ENCODE results near the gene BID.
A peak's percentile ranks its signal among the peaks of the same experiment; 100 is the strongest.
"Not testable (repeated sequence)": the region's sequence is repeated elsewhere in the genome, so short reads cannot be mapped to it uniquely, and the experiment has no call there.

BID gene

GRCh38 chr22:17769716-17770082 is 4.6 kb downstream of the BID start:
- DNase-seq (ENCODE audit: low read depth in 3 of 3): no peak

GRCh38 chr22:17769013-17769715 is 5.1 kb downstream of the BID start:
- no peak for DNase-seq (ENCODE audit: low read depth in 3 of 3)

- DNase-seq (ENCODE audit: low read depth in 3 of 3): peak in 2 of 3 experiments; percentile 52 to 57
Measured at GRCh38 chr22:17767233-17768065, 6.8 kb downstream of the BID start.

GRCh38 chr22:17764852-17765251 is 9.4 kb downstream of the BID start:
- DNase-seq (ENCODE audit: low read depth in 3 of 3): not testable (repeated sequence)

- no peak for DNase-seq (ENCODE audit: low read depth in 3 of 3)
Measured at GRCh38 chr22:17764036-17764435, 10.2 kb downstream of the BID start.

- DNase-seq (ENCODE audit: low read depth in 3 of 3): not testable (repeated sequence)
Measured at GRCh38 chr22:17763442-17763841, 10.8 kb downstream of the BID start.

- no peak for DNase-seq (ENCODE audit: low read depth in 3 of 3)
Measured at GRCh38 chr22:17761138-17761488, 13.2 kb downstream of the BID start.

GRCh38 chr22:17754233-17754925 is 19.9 kb downstream of the BID start:
- no peak for DNase-seq (ENCODE audit: low read depth in 3 of 3)

- DNase-seq (ENCODE audit: low read depth in 3 of 3): no peak
Measured at GRCh38 chr22:17753401-17753989, 20.8 kb downstream of the BID start.

- no peak for DNase-seq (ENCODE audit: low read depth in 3 of 3)
Measured at GRCh38 chr22:17751596-17751995, 22.7 kb downstream of the BID start.

GRCh38 chr22:17749605-17750395 is 24.5 kb downstream of the BID start:
- no peak for DNase-seq (ENCODE audit: low read depth in 3 of 3)

GRCh38 chr22:17748555-17749353 is 25.5 kb downstream of the BID start:
- DNase-seq (ENCODE audit: low read depth in 3 of 3): no peak

- no peak for DNase-seq (ENCODE audit: low read depth in 3 of 3)
Measured at GRCh38 chr22:17746916-17747315, 27.4 kb downstream of the BID start.

GRCh38 chr22:17744430-17744829 is 29.8 kb downstream of the BID start:
- DNase-seq (ENCODE audit: low read depth in 3 of 3): no peak

GRCh38 chr22:17743661-17744411 is 30.4 kb downstream of the BID start:
- no peak for DNase-seq (ENCODE audit: low read depth in 3 of 3)

GRCh38 chr22:17742527-17742902 is 31.8 kb downstream of the BID start:
- DNase-seq (ENCODE audit: low read depth in 3 of 3): peak; percentile 43 to 69 (median 59)

GRCh38 chr22:17741866-17742526 is 32.3 kb downstream of the BID start:
- DNase-seq (ENCODE audit: low read depth in 3 of 3): no peak

- DNase-seq (ENCODE audit: low read depth in 3 of 3): no peak
Measured at GRCh38 chr22:17739196-17739975, 34.9 kb downstream of the BID start.
